Heart right ventricle (tissue), 16 donors: ENCODE results near the gene SYT12. TPM values are rescaled to one million over a fixed set of nuclear protein-coding genes. Genes with fewer than 3 reads are reported as not detected.

Source experiments
- ATAC-seq, 8 donors: fragments of 200-7000 bp; cut with Tn5 transposase; one replicate each; pipeline ENCODE4 v1.9.1; 2020; ENCODE audit warnings: mild to moderate bottlenecking in 8 of 8, moderate library complexity in 8 of 8, moderate number of reproducible peaks in 1 of 8
- DNase-seq, 2 donors: peaks; one replicate each; pipeline ENCODE4 v3.0.0-alpha.2; 2020
- H3K27ac ChIP-seq, 10 donors: fragments of 200-600 bp; sonication (generic) in 2 of 10; one replicate each; pipeline versions ENCODE4 v1.5.0 to v1.8.0; 2020 to 2022; ENCODE audit warnings: mild to moderate bottlenecking in 3 of 10
- H3K27me3 ChIP-seq, 7 donors: fragments of 200-600 bp; one replicate each; pipeline ENCODE4 v1.8.0; 2021 to 2022; ENCODE audit warnings: mild to moderate bottlenecking in 2 of 7
- H3K36me3 ChIP-seq, 9 donors: fragments of 200-600 bp; sonication (generic) in 1 of 9; one replicate each; pipeline versions ENCODE4 v1.5.0 to v1.8.0; 2020 to 2022; ENCODE audit warnings: mild to moderate bottlenecking in 2 of 9
- H3K4me1 ChIP-seq, 9 donors: fragments of 200-600 bp; sonication (generic) in 1 of 9; one replicate each; pipeline versions ENCODE4 v1.5.0 to v1.8.0; 2020 to 2022; ENCODE audit warnings: mild to moderate bottlenecking in 4 of 9
- H3K4me3 ChIP-seq, 10 donors: fragments of 200-600 bp; sonication (generic) in 2 of 10; one replicate each; pipeline versions ENCODE4 v1.5.0 to v1.8.0; 2020 to 2022; ENCODE audit warnings: mild to moderate bottlenecking in 7 of 10, moderate library complexity in 2 of 10
- H3K9me3 ChIP-seq, 11 donors: fragments of 200-600 bp in 10 of 11; sonication (generic) in 2 of 11; one replicate each; pipeline versions ENCODE4 v1.5.0 to v1.8.0; 2013 to 2022; ENCODE audit warnings: mild to moderate bottlenecking in 2 of 11, control low read depth in 1 of 11, moderate library complexity in 1 of 11
- CTCF ChIP-seq, 9 donors: fragments of 200-600 bp; sonication (generic) in 2 of 9; IDR thresholded peaks; one replicate each; pipeline versions ENCODE4 v1.5.0 to v1.8.0; 2021 to 2022; ENCODE audit warnings: antibody characterized with exemption in 9 of 9, mild to moderate bottlenecking in 5 of 9, moderate library complexity in 1 of 9
- WGBS, 2 donors: extraction: QIAGEN DNeasy Blood & Tissue Kit; methylation state at CpG; one replicate each; pipeline ENCODE4 v1.1.7; 2013; ENCODE audit warnings: inconsistent platforms in 1 of 2; 5-methylcytosine and 5-hydroxymethylcytosine counted together
- intact Hi-C, 10 donors: fragments of 100-400 bp; cut with DNase I; formaldehyde crosslinking; loops; one replicate each; pipeline versions ENCODE4 v1.11.1 to v1.14.2; 2022
- polyA plus RNA-seq, 2 donors: library from polyadenylated mRNA; stranded (reverse); fragments of 200-250 nt; gene quantifications; one replicate each; pipeline ENCODE4 v1.2.3, GENCODE V29; 2013
- total RNA-seq, 10 donors: library from RNA; stranded (reverse); fragmentation: NEBNext Ultra II Directional in 3 of 10; extraction: Animal tissue kit (Norgen Biotek cat#: 25700) in 3 of 10; gene quantifications; one replicate each; pipeline versions ENCODE4 v1.2.1 to v1.2.4, GENCODE V29; 2021 to 2023
- donor health status: Arrhythmogenic right ventricular cardiomyopathy.
- donor health status: ischemic (EF 13 %, LVEDD 7.1; RV severe dilation, severe dysfunction).
- donor health status: healthy with polysubstance abuse.
- donor health status: DM: no; HTN: yes; CAD: no.
- donor health status: DM: no; HTN: no; CAD: no.
- donor health status: ischemic (EF 25% LVEDD 6.9; RV normal size, moderate dysfunction).
- donor health status: ischemic (EF 25% LVEDD 5.7; RV mildly dilated, moderate dysfunction).
- donor health status: healthy.
- donor health status: DM: yes; HTN: yes; CAD: no.
- donor health status: Ischemic cardiomyopathy.
- donor health status: ischemic (EF 35%, LVEDD 5.7; RV mildly dilated, moderate dysfunction).
- donor health status: nonischemic (EF 11% LVEDD 7.7; RV severe dilation, severe dysfunction).
- donor health status: DM: yes; HTN: yes; CAD: no.
- donor health status: PGD.
- donor health status: ischemic (EF 29% LVEDD 5.4; RV normal size, mild dysfunction).
- donor health status: nonischemic (EF 23%, LVEDD 6.1; RV moderate dilation, normal function).

The SYT12 gene
- total and polyA plus RNA-seq, 12 donors: 0.12 to 0.78 (median 0.28) TPM; not detected in 2

- Histone ChIP-seq H3K27ac (no peak overlapping the region), H3K4me3 (no peak overlapping the region), H3K27me3 (no peaks in the 10 kb centered on the region), H3K4me1 (no peaks in the 10 kb centered on the region), H3K36me3 (no peaks in the 10 kb centered on the region), H3K9me3 (no peaks in the 10 kb centered on the region)
- ATAC-seq (no peak), DNase-seq (no peak)
- 92 to 95% methylated on average over 8 of the region's 8 CpGs for WGBS, 2 donors
- intact Hi-C loops: no loop called here
- TF ChIP-seq CTCF (IDR thresholded peaks at IDR 0.05): no peak
Measured at GRCh38 chr11:67015048-67015447, 7.9 kb upstream of the SYT12 start.

GRCh38 chr11:67016550-67016949 is 6.4 kb upstream of the SYT12 start:
- DNase-seq (no peak), ATAC-seq (no peak)
- Histone ChIP-seq H3K36me3 (no peaks in the 10 kb centered on the region), H3K4me1 (no peaks in the 10 kb centered on the region), H3K27ac (no peak overlapping the region), H3K9me3 (no peaks in the 10 kb centered on the region), H3K4me3 (no peak overlapping the region), H3K27me3 (peaks cover 0 to 6% (median 0%) of the 10 kb centered on the region in 7 donors)
- TF ChIP-seq CTCF (IDR thresholded peaks at IDR 0.05): no peak
- intact Hi-C loops: no loop called here
- WGBS, 2 donors: 81 to 83% methylated on average over 5 of the region's 5 CpGs

GRCh38 chr11:67020949-67021348 is 2.0 kb upstream of the SYT12 start:
- peaks cover 0 to 49% (median 29%) of the 10 kb centered on the region in 7 donors for H3K27me3 ChIP-seq
- H3K4me1 ChIP-seq: peaks cover 5 to 21% (median 11%) of the 10 kb centered on the region in 9 donors
- no peak for TF ChIP-seq CTCF (IDR thresholded peaks at IDR 0.05)
- 91 to 93% methylated on average over 6 of the region's 6 CpGs for WGBS, 2 donors
- DNase-seq: no peak
- H3K4me3 ChIP-seq: no peak overlapping the region
- H3K9me3 ChIP-seq: no peaks in the 10 kb centered on the region
- H3K36me3 ChIP-seq: no peaks in the 10 kb centered on the region
- no peak for ATAC-seq
- intact Hi-C loops: no loop called here
- H3K27ac ChIP-seq: no peak overlapping the region

- peaks cover 0 to 52% (median 29%) of the 10 kb centered on the region in 7 donors for H3K27me3 ChIP-seq
- peak in 4 of 8 donors; percentile 25 to 69 (median 44) for ATAC-seq
- 13 to 14% methylated on average over 20 of the region's 20 CpGs for WGBS, 2 donors
- no peaks in the 10 kb centered on the region for H3K36me3 ChIP-seq
- TF ChIP-seq CTCF (IDR thresholded peaks at IDR 0.05): no peak
- peak overlapping the region in 9 of 10 donors; percentile 26 to 51 (median 49) for H3K4me3 ChIP-seq
- peak in 1 of 2 donors; percentile 27 for DNase-seq
- no peaks in the 10 kb centered on the region for H3K9me3 ChIP-seq
- intact Hi-C loops: no loop called here
- H3K4me1 ChIP-seq: peaks cover 5 to 21% (median 11%) of the 10 kb centered on the region in 9 donors
- H3K27ac ChIP-seq: peak overlapping the region in 1 of 10 donors; percentile 1
Measured at GRCh38 chr11:67022341-67022933, 497 bp upstream of the SYT12 start.
